ENCODE results near the gene GSTO1.

GSTO1 gene

GRCh38 chr10:104255311-104255981, 754 bp downstream of the GSTO1 start:
- H3K4me3 ChIP-seq (replicated peaks; ENCODE audit: low read depth, low read length), result peak overlapping the region; percentile 79
- peak; percentile 85 for DNase-seq (ENCODE audit: low read depth)
- no peak for TF ChIP-seq CTCF (IDR thresholded peaks at IDR 0.05; ENCODE audit: low read length, missing control alignments)

GRCh38 chr10:104256335-104256961, 1.8 kb downstream of the GSTO1 start:
- TF ChIP-seq CTCF (IDR thresholded peaks at IDR 0.05; ENCODE audit: low read length, missing control alignments), result no peak
- DNase-seq (ENCODE audit: low read depth), result peak; percentile 30
- peak overlapping the region; percentile 79 for H3K4me3 ChIP-seq (replicated peaks; ENCODE audit: low read depth, low read length)

- no peak for TF ChIP-seq CTCF (IDR thresholded peaks at IDR 0.05; ENCODE audit: low read length, missing control alignments)
- H3K4me3 ChIP-seq (replicated peaks; ENCODE audit: low read depth, low read length), result peak overlapping the region; percentile 79
- DNase-seq (ENCODE audit: low read depth), result no peak
Observed at GRCh38 chr10:104257235-104257634, 2.5 kb downstream of the GSTO1 start.

- TF ChIP-seq CTCF (IDR thresholded peaks at IDR 0.05; ENCODE audit: low read length, missing control alignments), result no peak
- no peak for DNase-seq (ENCODE audit: low read depth)
- H3K4me3 ChIP-seq (replicated peaks; ENCODE audit: low read depth, low read length), result no peak overlapping the region
Observed at GRCh38 chr10:104258209-104258608, 3.5 kb downstream of the GSTO1 start.

GRCh38 chr10:104259456-104259855, 4.8 kb downstream of the GSTO1 start:
- no peak for TF ChIP-seq CTCF (IDR thresholded peaks at IDR 0.05; ENCODE audit: low read length, missing control alignments)
- no peak overlapping the region for H3K4me3 ChIP-seq (replicated peaks; ENCODE audit: low read depth, low read length)
- DNase-seq (ENCODE audit: low read depth), result no peak

- peak; percentile 61 for DNase-seq (ENCODE audit: low read depth)
- H3K4me3 ChIP-seq (replicated peaks; ENCODE audit: low read depth, low read length), result peak overlapping the region; percentile 11
- no peak for TF ChIP-seq CTCF (IDR thresholded peaks at IDR 0.05; ENCODE audit: low read length, missing control alignments)
Observed at GRCh38 chr10:104259999-104260774, 5.5 kb downstream of the GSTO1 start.

Data from fibroblast of pulmonary artery (primary cell).